Spleen (tissue), 7 donors: ENCODE data around the gene WIPF2.

Experiments
- POLR2A ChIP-seq, 3 donors: fragments of 450-650 bp; IDR thresholded peaks; one replicate each; pipeline ENCODE4 v1.5.1; 2017; ENCODE audit warnings: antibody characterized with exemption in 3 of 3, mild to moderate bottlenecking in 1 of 3
- POLR2AphosphoS5 ChIP-seq, 3 donors: sonication (generic); formaldehyde crosslinking; IDR thresholded peaks; one replicate each; pipeline ENCODE4 v1.5.1; 2017; ENCODE audit warnings: antibody characterized with exemption in 3 of 3
- TF ChIP-seq, protein P1 (sequence below), 11 experiments: fragments of 200-600 bp in 7 of 11; fragments of 450-650 bp in 4 of 11; sonication (generic) in 4 of 11; IDR thresholded peaks in 8 of 11; conservative IDR thresholded peaks in 3 of 11; 1 replicate in 7 of 11; 2 replicates in 4 of 11; pipeline versions ENCODE4 v1.4.0 to v1.8.0; 2016 to 2021; ENCODE audit warnings: antibody characterized with exemption in 11 of 11, inconsistent platforms in 4 of 11, mild to moderate bottlenecking in 1 of 11
- donor health status: DM: no; HTN: no; CAD: no; lungs with moderate emphysema.
- donor health status: DM: no; HTN: no; CAD: no.
- donor health status: DM: no; HTN: no; CAD: no.

DNA sequence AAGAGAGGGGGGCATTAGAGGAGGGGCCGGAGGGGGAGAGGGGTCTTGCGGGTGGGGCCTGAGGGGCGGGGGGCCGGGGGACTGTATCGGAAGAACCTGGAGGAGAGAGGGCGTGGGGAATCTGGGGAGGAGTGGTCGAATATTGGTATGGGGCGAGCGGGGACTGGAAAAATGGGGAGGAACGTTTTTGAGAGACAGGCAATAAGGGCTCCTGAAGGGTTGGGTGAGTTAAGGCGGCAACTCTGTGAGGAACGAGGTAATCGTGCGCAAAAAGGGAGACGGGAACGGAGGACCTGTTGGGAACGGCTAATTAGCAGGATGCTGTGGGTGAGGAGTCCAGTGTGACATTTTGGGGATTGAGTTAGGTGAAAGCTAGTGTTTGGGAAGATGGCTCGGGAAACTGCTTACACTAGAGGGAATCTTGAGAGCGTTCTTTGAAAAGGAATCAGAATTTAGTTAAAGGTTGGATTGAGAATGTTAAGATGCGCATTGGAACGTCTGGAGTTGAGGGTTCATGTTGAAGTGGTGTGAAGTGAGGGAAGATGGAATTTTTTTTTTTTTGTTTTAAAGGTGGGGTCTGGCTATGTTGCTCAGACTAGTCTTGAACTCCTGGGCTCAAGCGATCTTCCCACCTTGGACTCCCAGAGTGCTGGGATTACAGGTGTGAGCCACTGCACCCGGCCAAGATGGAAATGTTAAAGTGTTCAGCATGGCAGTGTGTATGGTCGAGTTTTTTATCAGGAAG is 662 bp downstream of the WIPF2 start:
- TF ChIP-seq, protein P1, sequence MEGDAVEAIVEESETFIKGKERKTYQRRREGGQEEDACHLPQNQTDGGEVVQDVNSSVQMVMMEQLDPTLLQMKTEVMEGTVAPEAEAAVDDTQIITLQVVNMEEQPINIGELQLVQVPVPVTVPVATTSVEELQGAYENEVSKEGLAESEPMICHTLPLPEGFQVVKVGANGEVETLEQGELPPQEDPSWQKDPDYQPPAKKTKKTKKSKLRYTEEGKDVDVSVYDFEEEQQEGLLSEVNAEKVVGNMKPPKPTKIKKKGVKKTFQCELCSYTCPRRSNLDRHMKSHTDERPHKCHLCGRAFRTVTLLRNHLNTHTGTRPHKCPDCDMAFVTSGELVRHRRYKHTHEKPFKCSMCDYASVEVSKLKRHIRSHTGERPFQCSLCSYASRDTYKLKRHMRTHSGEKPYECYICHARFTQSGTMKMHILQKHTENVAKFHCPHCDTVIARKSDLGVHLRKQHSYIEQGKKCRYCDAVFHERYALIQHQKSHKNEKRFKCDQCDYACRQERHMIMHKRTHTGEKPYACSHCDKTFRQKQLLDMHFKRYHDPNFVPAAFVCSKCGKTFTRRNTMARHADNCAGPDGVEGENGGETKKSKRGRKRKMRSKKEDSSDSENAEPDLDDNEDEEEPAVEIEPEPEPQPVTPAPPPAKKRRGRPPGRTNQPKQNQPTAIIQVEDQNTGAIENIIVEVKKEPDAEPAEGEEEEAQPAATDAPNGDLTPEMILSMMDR (IDR thresholded peaks at IDR 0.05 in 8 of 11, conservative IDR thresholded peaks at IDR 0.05 in 3 of 11): no peak
- TF ChIP-seq POLR2AphosphoS5 (IDR thresholded peaks at IDR 0.05) (no peak), POLR2A (IDR thresholded peaks at IDR 0.05) (no peak)
